HepG2 (cell line): ENCODE data around the gene CCT6A. TPM values are rescaled to one million over a fixed set of nuclear protein-coding genes. Genes with fewer than 3 reads are reported as not detected.

Experiments
- ARNTL ChIP-seq: sonication (generic); formaldehyde crosslinking; IDR thresholded peaks from 2 replicates; pipeline ENCODE4 v1.4.0; 2020; ENCODE audit warnings: mild to moderate bottlenecking, missing genetic modification reagents
- ATF7-NPFF ChIP-seq: sonication (generic); formaldehyde crosslinking; IDR thresholded peaks from 2 replicates; pipeline ENCODE4 v1.8.1; 2023; ENCODE audit warnings: mild to moderate bottlenecking, low read depth, missing genetic modification reagents, moderate library complexity
- CBFB ChIP-seq: sonication (generic); formaldehyde crosslinking; IDR thresholded peaks from 2 replicates; pipeline ENCODE4 v1.4.0; 2020; ENCODE audit warnings: missing genetic modification reagents
- CBX1 ChIP-seq: IDR thresholded peaks from one replicate; pipeline ENCODE4 v1.6.1; 2016; ENCODE audit warnings: antibody characterized with exemption, low read depth
- ETV6 ChIP-seq: sonication (generic); formaldehyde crosslinking; conservative IDR thresholded peaks from 2 replicates; pipeline ENCODE4 v1.4.0; 2020; ENCODE audit warnings: missing genetic modification reagents
- FOSL1 ChIP-seq: sonication (generic); formaldehyde crosslinking; IDR thresholded peaks from 2 replicates; pipeline ENCODE4 v1.9.0; 2021; ENCODE audit warnings: missing genetic modification reagents, borderline replicate concordance
- FOSL2 ChIP-seq: sonication (generic); formaldehyde crosslinking; IDR thresholded peaks from 2 replicates; pipeline ENCODE4 v1.4.0; 2020; ENCODE audit warnings: missing genetic modification reagents
- HES4 ChIP-seq: sonication (generic); formaldehyde crosslinking; IDR thresholded peaks from 2 replicates; pipeline ENCODE4 v1.9.0; 2021; ENCODE audit warnings: mild to moderate bottlenecking, missing genetic modification reagents, borderline replicate concordance
- HOXA9 ChIP-seq: sonication (generic); formaldehyde crosslinking; IDR thresholded peaks from 2 replicates; pipeline ENCODE4 v1.8.1; 2022; ENCODE audit warnings: missing genetic modification reagents, mild to moderate bottlenecking, moderate library complexity, borderline replicate concordance
- JARID2 ChIP-seq: sonication (generic); formaldehyde crosslinking; IDR thresholded peaks from 2 replicates; pipeline ENCODE4 v1.8.1; 2023; ENCODE audit warnings: missing genetic modification reagents, inconsistent platforms; ENCODE audit not compliant: insufficient replicate concordance
- LCORL ChIP-seq, 2 experiments: fragments of 450-650 bp in 1 of 2; sonication (generic) in 1 of 2; formaldehyde crosslinking in 1 of 2; IDR thresholded peaks; 2 replicates each; pipeline versions ENCODE4 v1.5.0 to v1.6.1; 2017 to 2020; ENCODE audit warnings: antibody characterized with exemption in 1 of 2, missing genetic modification reagents in 1 of 2
- MEF2D ChIP-seq: sonication (generic); formaldehyde crosslinking; IDR thresholded peaks from 2 replicates; pipeline ENCODE4 v1.5.1; 2020; ENCODE audit warnings: mild to moderate bottlenecking, missing genetic modification reagents
- MTA1 ChIP-seq: sonication (generic); formaldehyde crosslinking; IDR thresholded peaks from 2 replicates; pipeline ENCODE4 v1.4.0; 2020; ENCODE audit warnings: missing genetic modification reagents, mild to moderate bottlenecking, borderline replicate concordance
- NFIC ChIP-seq: IDR thresholded peaks from 2 replicates; pipeline ENCODE4 v1.6.1; 2012; ENCODE audit warnings: mild to moderate bottlenecking, low read length, inconsistent platforms
- RBAK ChIP-seq: sonication (generic); formaldehyde crosslinking; IDR thresholded peaks from 2 replicates; pipeline ENCODE4 v1.5.1; 2020; ENCODE audit warnings: mild to moderate bottlenecking, missing genetic modification reagents
- REL ChIP-seq: sonication (generic); formaldehyde crosslinking; conservative IDR thresholded peaks from 2 replicates; pipeline ENCODE4 v1.8.0; 2022; ENCODE audit warnings: mild to moderate bottlenecking, missing genetic modification reagents, moderate library complexity
- SETDB1 ChIP-seq: sonication (generic); formaldehyde crosslinking; IDR thresholded peaks from 2 replicates; pipeline ENCODE4 v1.5.1; 2020; ENCODE audit warnings: missing genetic modification reagents, mild to moderate bottlenecking, borderline replicate concordance
- ZBTB21 ChIP-seq: sonication (generic); formaldehyde crosslinking; IDR thresholded peaks from 2 replicates; pipeline ENCODE4 v1.4.0; 2020; ENCODE audit warnings: missing genetic modification reagents
- ZFP1 ChIP-seq: IDR thresholded peaks from 2 replicates; pipeline ENCODE4 v1.6.1; 2016
- ZNF317 ChIP-seq: sonication (generic); formaldehyde crosslinking; IDR thresholded peaks from 2 replicates; pipeline ENCODE4 v1.5.0; 2020; ENCODE audit warnings: mild to moderate bottlenecking, missing genetic modification reagents
- ZNF382 ChIP-seq: sonication (generic); formaldehyde crosslinking; IDR thresholded peaks from 2 replicates; pipeline ENCODE4 v1.5.0; 2020; ENCODE audit warnings: missing genetic modification reagents, mild to moderate bottlenecking, borderline replicate concordance
- ZNF547 ChIP-seq: sonication (generic); formaldehyde crosslinking; IDR thresholded peaks from 2 replicates; pipeline ENCODE4 v1.5.1; 2020; ENCODE audit warnings: mild to moderate bottlenecking, missing genetic modification reagents
- ZNF75D ChIP-seq: sonication (generic); formaldehyde crosslinking; IDR thresholded peaks from 2 replicates; pipeline ENCODE4 v1.8.1; 2023; ENCODE audit warnings: missing genetic modification reagents, mild to moderate bottlenecking, borderline replicate concordance
- polyA plus RNA-seq, 8 experiments: library from polyadenylated mRNA; depleted of rRNA in 3 of 8; stranded (reverse) in 7 of 8; unstranded in 1 of 8; fragments of >200 nt; fragmentation: Illumina TruSeq in 4 of 8; extraction: Trizol in 4 of 8; gene quantifications; 2 replicates each; pipeline versions ENCODE4 v1.2.1 to v1.2.3, GENCODE V29; 2011 to 2016; ENCODE audit warnings: low read depth in 4 of 8, missing spikeins in 1 of 8, mixed read lengths in 1 of 8; ENCODE audit not compliant: insufficient read depth in 1 of 8
- total RNA-seq, 5 experiments: library from RNA; depleted of rRNA; stranded (reverse); fragments of >200 nt; fragmentation: Illumina TruSeq; extraction: Trizol; gene quantifications; 2 replicates each; pipeline ENCODE4 v1.2.3, GENCODE V29; 2016; ENCODE audit warnings: low read depth in 1 of 5
- TF ChIP-seq, protein P1 (sequence below): sonication (generic); formaldehyde crosslinking; IDR thresholded peaks from 2 replicates; pipeline ENCODE4 v1.5.0; 2020; ENCODE audit warnings: mild to moderate bottlenecking, missing genetic modification reagents
- TF ChIP-seq, protein P2 (sequence below): IDR thresholded peaks from 2 replicates; pipeline ENCODE4 v1.6.1; 2018; ENCODE audit warnings: missing genetic modification reagents, mild to moderate bottlenecking, missing compliant biosample characterization
- TF ChIP-seq, protein P3 (sequence below): sonication (generic); formaldehyde crosslinking; IDR thresholded peaks from 2 replicates; pipeline ENCODE4 v1.8.1; 2022; ENCODE audit warnings: low read depth, mild to moderate bottlenecking, missing genetic modification reagents

CCT6A gene
- total and polyA plus RNA-seq, 2 of the 13 experiments (the other 11 are each of a cell fraction or from before 2014, with no cell fraction given), result 219 to 292 TPM

DNA sequence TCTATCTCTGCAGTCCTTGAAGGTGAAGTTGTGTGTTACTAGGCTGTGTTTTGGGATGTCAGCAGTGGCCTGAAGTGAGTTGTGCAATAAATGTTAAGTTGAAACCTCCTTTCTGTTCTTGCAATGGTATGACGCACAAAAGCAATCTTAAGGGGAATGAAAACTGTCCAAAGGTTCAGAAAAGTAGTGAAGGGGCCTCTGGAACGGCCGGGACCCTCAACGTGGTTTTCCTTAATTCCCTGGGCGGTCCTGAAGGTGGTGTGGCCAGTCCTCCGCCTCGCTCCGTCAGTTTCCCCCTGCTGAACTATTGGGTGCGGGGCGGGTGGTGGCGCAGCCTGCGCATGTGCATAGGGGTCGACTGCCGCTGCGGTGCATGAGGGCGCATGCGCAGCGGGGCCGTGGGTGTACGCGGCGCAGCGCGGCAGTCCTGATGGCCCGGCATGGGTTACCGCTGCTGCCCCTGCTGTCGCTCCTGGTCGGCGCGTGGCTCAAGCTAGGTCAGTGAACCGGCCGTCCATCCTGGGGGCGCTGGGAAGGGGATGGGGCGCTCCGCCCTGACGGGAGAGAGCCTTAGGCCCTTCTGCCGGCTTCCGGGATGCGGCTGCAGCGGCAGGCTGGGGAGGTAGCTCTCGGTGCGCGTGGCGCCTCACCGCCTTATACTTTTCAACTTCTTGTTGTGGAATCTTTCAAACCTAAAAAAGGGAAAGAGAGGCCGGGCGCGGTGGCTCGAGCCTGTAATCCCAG lies 12.5 kb downstream of the CCT6A start, which contains the start of gene SUMF2 (continued):
- TF ChIP-seq, protein P1, sequence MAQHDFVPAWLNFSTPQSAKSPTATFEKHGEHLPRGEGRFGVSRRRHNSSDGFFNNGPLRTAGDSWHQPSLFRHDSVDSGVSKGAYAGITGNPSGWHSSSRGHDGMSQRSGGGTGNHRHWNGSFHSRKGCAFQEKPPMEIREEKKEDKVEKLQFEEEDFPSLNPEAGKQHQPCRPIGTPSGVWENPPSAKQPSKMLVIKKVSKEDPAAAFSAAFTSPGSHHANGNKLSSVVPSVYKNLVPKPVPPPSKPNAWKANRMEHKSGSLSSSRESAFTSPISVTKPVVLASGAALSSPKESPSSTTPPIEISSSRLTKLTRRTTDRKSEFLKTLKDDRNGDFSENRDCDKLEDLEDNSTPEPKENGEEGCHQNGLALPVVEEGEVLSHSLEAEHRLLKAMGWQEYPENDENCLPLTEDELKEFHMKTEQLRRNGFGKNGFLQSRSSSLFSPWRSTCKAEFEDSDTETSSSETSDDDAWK, result no peak
- TF ChIP-seq ARNTL (CRISPR knock-in tag) (no peak), ZNF317 (CRISPR knock-in tag) (peak; percentile 65; the same call in 1 of the 2 replicates), FOSL2 (peak; percentile 47), NFIC (no peak), ZNF75D (no peak), ZNF547 (CRISPR knock-in tag) (peak; percentile 88), REL (peak; percentile 52), ZBTB21 (0 out of 2 replicates have a peak, but pooled peaks have one; percentile 16), RBAK (CRISPR knock-in tag) (no peak), ATF7-NPFF (CRISPR knock-in tag) (peak; percentile 91), CBFB (CRISPR knock-in tag) (peak; percentile 46; the same call in 1 of the 2 replicates), LCORL (IDR thresholded peaks at IDR 0.05) (no peak), LCORL (CRISPR knock-in tag; IDR thresholded peaks at IDR 0.05) (peak; percentile 73; the same call in 1 of the 2 replicates), ZNF382 (CRISPR knock-in tag) (no peak), HOXA9 (no peak), MEF2D (CRISPR knock-in tag) (peak; percentile 34; the same call in 1 of the 2 replicates), ETV6 (no peak), MTA1 (CRISPR knock-in tag) (peak; percentile 38; the same call in 1 of the 2 replicates), JARID2 (CRISPR knock-in tag) (peak; percentile 41), ZFP1 (CRISPR knock-in tag) (peak; percentile 17; the same call in 1 of the 2 replicates), CBX1 (no peak), FOSL1 (CRISPR knock-in tag) (no peak), HES4 (CRISPR knock-in tag) (peak; percentile 88; the same call in 1 of the 2 replicates), SETDB1 (no peak)
- TF ChIP-seq, protein P2, sequence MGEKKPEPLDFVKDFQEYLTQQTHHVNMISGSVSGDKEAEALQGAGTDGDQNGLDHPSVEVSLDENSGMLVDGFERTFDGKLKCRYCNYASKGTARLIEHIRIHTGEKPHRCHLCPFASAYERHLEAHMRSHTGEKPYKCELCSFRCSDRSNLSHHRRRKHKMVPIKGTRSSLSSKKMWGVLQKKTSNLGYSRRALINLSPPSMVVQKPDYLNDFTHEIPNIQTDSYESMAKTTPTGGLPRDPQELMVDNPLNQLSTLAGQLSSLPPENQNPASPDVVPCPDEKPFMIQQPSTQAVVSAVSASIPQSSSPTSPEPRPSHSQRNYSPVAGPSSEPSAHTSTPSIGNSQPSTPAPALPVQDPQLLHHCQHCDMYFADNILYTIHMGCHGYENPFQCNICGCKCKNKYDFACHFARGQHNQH (CRISPR knock-in tag), result peak; percentile 42; the same call in 1 of the 2 replicates
- TF ChIP-seq, protein P3, sequence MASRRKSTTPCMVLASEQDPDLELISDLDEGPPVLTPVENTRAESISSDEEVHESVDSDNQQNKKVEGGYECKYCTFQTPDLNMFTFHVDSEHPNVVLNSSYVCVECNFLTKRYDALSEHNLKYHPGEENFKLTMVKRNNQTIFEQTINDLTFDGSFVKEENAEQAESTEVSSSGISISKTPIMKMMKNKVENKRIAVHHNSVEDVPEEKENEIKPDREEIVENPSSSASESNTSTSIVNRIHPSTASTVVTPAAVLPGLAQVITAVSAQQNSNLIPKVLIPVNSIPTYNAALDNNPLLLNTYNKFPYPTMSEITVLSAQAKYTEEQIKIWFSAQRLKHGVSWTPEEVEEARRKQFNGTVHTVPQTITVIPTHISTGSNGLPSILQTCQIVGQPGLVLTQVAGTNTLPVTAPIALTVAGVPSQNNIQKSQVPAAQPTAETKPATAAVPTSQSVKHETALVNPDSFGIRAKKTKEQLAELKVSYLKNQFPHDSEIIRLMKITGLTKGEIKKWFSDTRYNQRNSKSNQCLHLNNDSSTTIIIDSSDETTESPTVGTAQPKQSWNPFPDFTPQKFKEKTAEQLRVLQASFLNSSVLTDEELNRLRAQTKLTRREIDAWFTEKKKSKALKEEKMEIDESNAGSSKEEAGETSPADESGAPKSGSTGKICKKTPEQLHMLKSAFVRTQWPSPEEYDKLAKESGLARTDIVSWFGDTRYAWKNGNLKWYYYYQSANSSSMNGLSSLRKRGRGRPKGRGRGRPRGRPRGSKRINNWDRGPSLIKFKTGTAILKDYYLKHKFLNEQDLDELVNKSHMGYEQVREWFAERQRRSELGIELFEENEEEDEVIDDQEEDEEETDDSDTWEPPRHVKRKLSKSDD (CRISPR knock-in tag), result peak; percentile 64; the same call in 1 of the 2 replicates
